ENCODE results near the gene ASB2.

ASB2 gene

DNA sequence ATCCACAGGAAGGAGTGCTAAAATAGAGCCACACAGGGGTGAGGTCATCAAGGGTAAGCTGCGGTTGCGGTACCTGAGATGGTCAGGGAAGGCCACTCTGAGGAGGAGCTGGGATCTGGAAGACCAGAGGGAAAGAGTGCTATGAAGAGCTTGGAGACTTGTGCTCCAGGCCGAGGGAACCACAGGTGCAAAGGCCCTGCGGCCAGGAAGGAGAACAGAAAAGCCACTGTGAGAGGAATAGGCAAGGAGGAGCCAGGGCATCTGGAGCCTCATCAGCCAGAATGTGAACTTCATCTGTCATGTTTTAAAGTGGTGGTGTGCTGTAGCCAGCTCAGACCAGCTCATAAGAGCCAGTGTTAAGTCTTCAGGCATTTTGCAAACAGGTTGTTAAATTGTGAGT, 15.3 kb upstream of the ASB2 start:
- no peaks in the 10 kb centered on the region for H3K9me3 ChIP-seq (ENCODE audit: insufficient read depth, low read length, severe bottlenecking)
- H3K4me3 ChIP-seq (ENCODE audit: low read depth in 1 of 2, low read length in 2 of 2) = no peak overlapping the region
- ATAC-seq (ENCODE audit: insufficient read depth, low read depth) (no peak), DNase-seq (no peak)
- no peaks in the 10 kb centered on the region for H3K36me3 ChIP-seq (ENCODE audit: insufficient read depth, low read length)
- no peaks in the 10 kb centered on the region for H3K79me2 ChIP-seq (ENCODE audit: insufficient read depth, low read length)
- H3K4me1 ChIP-seq (ENCODE audit: insufficient read depth, low read length) = no peaks in the 10 kb centered on the region
- TF ChIP-seq, protein P1, sequence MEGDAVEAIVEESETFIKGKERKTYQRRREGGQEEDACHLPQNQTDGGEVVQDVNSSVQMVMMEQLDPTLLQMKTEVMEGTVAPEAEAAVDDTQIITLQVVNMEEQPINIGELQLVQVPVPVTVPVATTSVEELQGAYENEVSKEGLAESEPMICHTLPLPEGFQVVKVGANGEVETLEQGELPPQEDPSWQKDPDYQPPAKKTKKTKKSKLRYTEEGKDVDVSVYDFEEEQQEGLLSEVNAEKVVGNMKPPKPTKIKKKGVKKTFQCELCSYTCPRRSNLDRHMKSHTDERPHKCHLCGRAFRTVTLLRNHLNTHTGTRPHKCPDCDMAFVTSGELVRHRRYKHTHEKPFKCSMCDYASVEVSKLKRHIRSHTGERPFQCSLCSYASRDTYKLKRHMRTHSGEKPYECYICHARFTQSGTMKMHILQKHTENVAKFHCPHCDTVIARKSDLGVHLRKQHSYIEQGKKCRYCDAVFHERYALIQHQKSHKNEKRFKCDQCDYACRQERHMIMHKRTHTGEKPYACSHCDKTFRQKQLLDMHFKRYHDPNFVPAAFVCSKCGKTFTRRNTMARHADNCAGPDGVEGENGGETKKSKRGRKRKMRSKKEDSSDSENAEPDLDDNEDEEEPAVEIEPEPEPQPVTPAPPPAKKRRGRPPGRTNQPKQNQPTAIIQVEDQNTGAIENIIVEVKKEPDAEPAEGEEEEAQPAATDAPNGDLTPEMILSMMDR (IDR thresholded peaks at IDR 0.05; ENCODE audit: borderline replicate concordance, extremely low read depth, low read length, poor library complexity, severe bottlenecking) = no peak
- TF ChIP-seq EZH2 (IDR thresholded peaks at IDR 0.05; ENCODE audit: borderline replicate concordance, low read depth, low read length, severe bottlenecking) = no peak
- H3K27me3 ChIP-seq (ENCODE audit: insufficient read depth, low read length, poor library complexity) = peaks cover 14% of the 10 kb centered on the region
- H3K9ac ChIP-seq (ENCODE audit: low read depth, low read length) = no peak overlapping the region
- peaks cover 10% of the 10 kb centered on the region; the same call in 1 of the 2 replicates for H4K20me1 ChIP-seq (ENCODE audit: insufficient read depth, low read length)
- H3K4me2 ChIP-seq (ENCODE audit: insufficient read depth, low read length) = no peak overlapping the region
- no peak overlapping the region for H2AFZ ChIP-seq (ENCODE audit: low read depth, low read length)
- no peak overlapping the region for H3K27ac ChIP-seq (ENCODE audit: low read length)

DNA sequence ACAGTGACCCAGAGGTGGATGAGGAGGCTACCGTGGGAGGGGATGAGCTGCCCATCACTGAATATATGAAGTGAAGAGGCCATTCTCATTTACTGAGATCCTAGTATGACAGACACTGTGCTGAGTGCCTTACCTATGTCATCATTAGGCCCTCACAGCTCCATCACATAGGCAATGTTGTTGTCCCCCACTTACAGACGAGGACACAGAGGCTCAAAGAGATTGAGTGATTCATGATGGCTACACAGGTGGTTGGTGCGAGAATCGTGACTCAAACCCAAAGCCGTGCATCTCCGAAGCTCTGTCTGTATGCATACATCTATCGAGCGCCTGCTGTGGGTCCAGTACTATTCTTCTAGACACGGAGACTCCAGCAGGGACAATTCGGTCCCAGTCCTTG, 14.8 kb upstream of the ASB2 start:
- ATAC-seq (ENCODE audit: insufficient read depth, low read depth) = no peak
- no peaks in the 10 kb centered on the region for H3K79me2 ChIP-seq (ENCODE audit: insufficient read depth, low read length)
- no peak overlapping the region for H2AFZ ChIP-seq (ENCODE audit: low read depth, low read length)
- no peak for DNase-seq
- no peaks in the 10 kb centered on the region for H3K9me3 ChIP-seq (ENCODE audit: insufficient read depth, low read length, severe bottlenecking)
- H3K27me3 ChIP-seq (ENCODE audit: insufficient read depth, low read length, poor library complexity) = peaks cover 14% of the 10 kb centered on the region
- H3K4me1 ChIP-seq (ENCODE audit: insufficient read depth, low read length) = no peaks in the 10 kb centered on the region
- no peak overlapping the region for H3K27ac ChIP-seq (ENCODE audit: low read length)
- no peak for TF ChIP-seq EZH2 (IDR thresholded peaks at IDR 0.05; ENCODE audit: borderline replicate concordance, low read depth, low read length, severe bottlenecking)
- TF ChIP-seq, protein P1 (IDR thresholded peaks at IDR 0.05; ENCODE audit: borderline replicate concordance, extremely low read depth, low read length, poor library complexity, severe bottlenecking) = no peak
- H4K20me1 ChIP-seq (ENCODE audit: insufficient read depth, low read length) = peaks cover 10% of the 10 kb centered on the region; the same call in 1 of the 2 replicates
- no peaks in the 10 kb centered on the region for H3K36me3 ChIP-seq (ENCODE audit: insufficient read depth, low read length)
- no peak overlapping the region for H3K9ac ChIP-seq (ENCODE audit: low read depth, low read length)
- no peak overlapping the region for H3K4me3 ChIP-seq (ENCODE audit: low read depth in 1 of 2, low read length in 2 of 2)
- no peak overlapping the region for H3K4me2 ChIP-seq (ENCODE audit: insufficient read depth, low read length)

DNA sequence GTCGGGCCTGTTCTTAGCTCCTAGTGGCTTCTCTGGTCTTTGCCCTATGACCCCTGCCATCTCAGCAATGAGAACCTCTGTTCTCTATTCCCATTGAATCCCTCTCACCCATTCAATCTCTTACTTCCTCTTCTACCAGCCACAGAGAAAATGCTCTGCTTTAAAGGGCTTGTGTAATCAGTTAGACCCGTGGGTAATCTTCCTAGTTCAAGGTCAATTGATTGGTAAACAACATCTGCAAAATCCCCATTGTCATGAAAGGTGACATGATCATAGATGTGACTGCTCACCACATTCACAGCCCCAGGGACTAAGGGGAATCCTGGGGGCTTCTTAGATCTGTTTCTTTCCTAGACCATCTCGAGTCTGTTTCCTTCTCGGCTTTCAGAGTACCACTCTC, 13.6 kb upstream of the ASB2 start:
- Histone ChIP-seq H3K9ac (ENCODE audit: low read depth, low read length) (no peak overlapping the region), H3K79me2 (ENCODE audit: insufficient read depth, low read length) (no peaks in the 10 kb centered on the region), H3K4me3 (ENCODE audit: low read depth in 1 of 2, low read length in 2 of 2) (no peak overlapping the region), H4K20me1 (ENCODE audit: insufficient read depth, low read length) (peaks cover 10% of the 10 kb centered on the region; the same call in 1 of the 2 replicates), H2AFZ (ENCODE audit: low read depth, low read length) (no peak overlapping the region), H3K36me3 (ENCODE audit: insufficient read depth, low read length) (no peaks in the 10 kb centered on the region), H3K27me3 (ENCODE audit: insufficient read depth, low read length, poor library complexity) (peaks cover 16% of the 10 kb centered on the region), H3K9me3 (ENCODE audit: insufficient read depth, low read length, severe bottlenecking) (no peaks in the 10 kb centered on the region), H3K27ac (ENCODE audit: low read length) (no peak overlapping the region), H3K4me2 (ENCODE audit: insufficient read depth, low read length) (no peak overlapping the region), H3K4me1 (ENCODE audit: insufficient read depth, low read length) (no peaks in the 10 kb centered on the region)
- DNase-seq = no peak
- ATAC-seq (ENCODE audit: insufficient read depth, low read depth) = no peak
- TF ChIP-seq EZH2 (IDR thresholded peaks at IDR 0.05; ENCODE audit: borderline replicate concordance, low read depth, low read length, severe bottlenecking) = no peak
- TF ChIP-seq, protein P1 (IDR thresholded peaks at IDR 0.05; ENCODE audit: borderline replicate concordance, extremely low read depth, low read length, poor library complexity, severe bottlenecking) = no peak

Measured in DND-41 (cell line).